ENCODE results near the gene ABLIM1. TPM values are rescaled to one million over a fixed set of nuclear protein-coding genes. Genes with fewer than 3 reads are reported as not detected.

Gene ABLIM1
- polyA plus RNA-seq, 10 donors = 47.0 to 67.4 (median 52.4) TPM

- no peak for DNase-seq
Observed at GRCh38 chr10:114518401-114519305, 139.4 kb downstream of the ABLIM1 start.

GRCh38 chr10:114517368-114518250 lies 140.5 kb downstream of the ABLIM1 start:
- DNase-seq = no peak

- DNase-seq = no peak
Observed at GRCh38 chr10:114516356-114516755, 141.7 kb downstream of the ABLIM1 start.

- DNase-seq = no peak
Observed at GRCh38 chr10:114515298-114515914, 142.7 kb downstream of the ABLIM1 start.

DNA sequence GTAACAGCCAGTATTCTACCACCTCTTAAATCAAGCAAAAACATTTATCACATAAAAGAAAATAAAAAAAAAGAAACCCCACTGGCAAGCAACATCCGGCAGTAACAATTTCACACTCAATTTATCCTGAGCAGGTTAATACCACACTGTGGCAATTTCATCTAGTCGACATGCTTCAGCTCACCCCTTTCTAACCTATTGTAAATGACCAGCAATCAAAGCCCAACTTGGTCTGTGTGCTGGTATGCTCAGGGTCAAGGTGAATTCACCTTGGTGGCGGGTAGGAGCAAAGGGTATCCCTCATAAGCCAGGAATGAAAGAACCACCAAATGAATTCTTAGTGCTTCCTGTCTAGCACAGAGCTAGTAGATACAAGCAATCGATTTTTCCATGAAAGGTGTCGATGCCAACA lies 144.7 kb downstream of the ABLIM1 start:
- no peak for DNase-seq

GRCh38 chr10:114511881-114512280 lies 146.2 kb downstream of the ABLIM1 start:
- no peak for DNase-seq

DNA sequence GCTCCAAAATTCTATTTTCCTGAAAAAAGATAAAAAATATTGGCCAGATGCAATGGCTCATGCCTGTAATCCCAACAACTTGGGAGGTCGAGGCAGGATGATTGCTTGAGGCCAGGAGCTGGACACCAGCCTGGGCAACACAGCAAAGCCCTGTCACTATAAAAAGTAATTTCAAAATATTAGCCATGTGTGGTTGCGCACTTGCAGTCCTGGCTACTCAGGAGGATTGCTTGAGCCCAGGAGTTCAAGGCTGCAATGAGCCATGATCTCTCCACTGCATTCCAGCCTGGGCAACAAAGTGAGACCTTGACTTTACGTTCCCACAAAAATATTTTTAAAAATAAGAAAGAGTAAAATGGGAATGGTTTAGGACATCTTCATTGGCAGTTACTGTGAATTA lies 149.7 kb downstream of the ABLIM1 start:
- DNase-seq = no peak

GRCh38 chr10:114507449-114507848 lies 150.6 kb downstream of the ABLIM1 start:
- DNase-seq = no peak

GRCh38 chr10:114506871-114507385 lies 151.1 kb downstream of the ABLIM1 start:
- no peak for DNase-seq

GRCh38 chr10:114504769-114505579 lies 153.1 kb downstream of the ABLIM1 start:
- peak; percentile 52 to 92 (median 83) for DNase-seq

- no peak for DNase-seq
Observed at GRCh38 chr10:114502074-114502473, 156.0 kb downstream of the ABLIM1 start.

- DNase-seq = no peak
Observed at GRCh38 chr10:114501650-114502049, 156.4 kb downstream of the ABLIM1 start.

- no peak for DNase-seq
Observed at GRCh38 chr10:114500643-114501042, 157.4 kb downstream of the ABLIM1 start.

DNA sequence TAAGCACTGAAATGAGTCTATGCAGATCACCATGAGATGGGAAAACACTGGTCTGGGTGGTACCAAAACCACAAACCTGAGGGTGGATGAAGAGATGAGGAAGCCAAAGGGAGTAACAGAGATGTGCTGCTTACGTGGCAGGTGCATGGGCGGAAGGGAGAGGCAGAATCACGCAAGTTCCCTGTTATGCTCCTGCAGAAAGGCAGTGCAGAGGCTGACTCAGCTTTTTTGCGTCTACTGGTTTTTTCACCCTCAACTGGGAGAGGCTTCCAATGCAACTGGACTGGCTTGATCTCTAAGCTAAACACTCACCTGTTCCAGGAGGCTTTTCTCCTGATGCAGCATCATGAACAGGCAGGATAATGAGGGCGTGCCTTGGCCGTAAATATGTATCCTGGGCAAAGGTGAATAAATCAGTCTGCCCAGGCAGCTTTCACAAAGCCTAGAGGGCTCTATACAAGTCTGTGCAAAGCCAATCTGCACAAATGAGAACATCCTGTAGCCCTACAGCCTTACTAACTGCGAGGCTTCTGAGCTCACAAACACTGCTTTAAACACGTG lies 158.4 kb downstream of the ABLIM1 start:
- no peak for DNase-seq

DNA sequence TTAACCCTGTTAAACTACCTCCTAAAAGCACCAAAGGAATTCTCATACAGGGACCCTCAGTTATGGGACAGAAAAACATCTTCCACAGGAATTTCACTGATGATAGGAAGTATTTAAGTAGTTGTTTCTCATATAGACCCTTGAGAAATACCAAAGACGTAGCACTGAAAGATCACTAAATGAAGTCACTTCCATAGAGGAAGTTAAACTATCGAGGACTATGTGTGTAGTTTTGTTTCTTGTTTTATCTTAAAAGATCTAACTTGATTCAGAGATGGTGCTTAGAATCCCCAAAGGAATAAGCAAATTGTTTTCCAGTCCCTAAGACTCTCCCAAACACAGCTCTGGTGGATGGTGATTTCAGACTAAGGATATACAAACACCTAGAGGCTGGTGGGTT lies 159.0 kb downstream of the ABLIM1 start:
- DNase-seq = no peak

- DNase-seq = no peak
Observed at GRCh38 chr10:114498413-114499111, 159.5 kb downstream of the ABLIM1 start.

- no peak for DNase-seq
Observed at GRCh38 chr10:114495303-114495702, 162.8 kb downstream of the ABLIM1 start.

DNA sequence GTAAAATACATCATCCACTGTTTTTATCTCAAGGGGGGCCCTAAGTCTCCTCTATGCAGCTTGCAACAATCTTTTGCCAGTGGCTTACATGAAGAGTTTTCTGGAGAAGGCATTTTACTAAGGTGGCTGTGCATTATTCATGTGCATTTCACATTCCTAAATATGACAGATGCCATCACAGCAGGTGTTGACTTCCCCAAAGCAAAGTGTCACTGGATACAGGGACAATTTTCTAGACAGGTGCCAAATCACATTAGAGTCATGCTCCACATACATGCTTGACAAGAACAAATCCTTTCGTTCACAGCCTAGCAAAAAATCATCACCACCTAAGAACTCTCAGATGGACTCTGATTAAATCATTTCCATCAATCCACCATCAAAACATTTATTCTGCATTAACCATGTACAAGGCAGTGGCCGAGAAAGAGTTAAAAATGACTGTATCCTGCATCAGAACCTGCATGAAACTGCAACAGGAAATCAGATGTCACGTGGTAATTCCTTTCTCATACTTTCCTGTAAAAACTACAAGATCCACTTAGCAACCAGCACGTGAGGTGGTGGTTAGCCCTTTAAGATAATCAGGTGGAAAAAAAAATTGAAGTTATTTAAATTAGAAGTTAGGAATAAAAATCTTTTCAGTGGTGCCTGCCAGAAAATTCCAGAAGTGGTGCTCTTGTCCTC lies 165.6 kb downstream of the ABLIM1 start:
- DNase-seq = no peak

DNA sequence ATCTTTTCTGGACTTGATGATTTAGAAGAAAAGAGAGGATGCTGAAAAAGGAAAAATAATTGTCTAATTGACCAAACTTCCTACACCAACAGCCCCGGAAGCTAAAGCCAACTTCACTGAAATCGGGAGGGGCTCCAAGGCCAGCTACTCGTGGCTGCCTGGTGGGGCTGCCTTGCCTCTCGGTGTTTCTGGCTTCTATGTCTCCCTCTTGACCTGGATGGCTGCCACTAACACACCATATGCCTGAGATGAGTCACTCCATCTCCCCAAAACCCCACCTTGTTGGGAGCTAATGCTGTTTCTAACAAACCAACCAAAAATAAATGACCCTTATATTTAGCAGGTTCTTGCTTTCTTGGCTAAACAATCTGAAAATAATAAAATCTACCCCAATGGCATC lies 166.1 kb downstream of the ABLIM1 start:
- peak in 1 of 3 donors; percentile 58 for DNase-seq

Data from muscle of back (tissue), 11 donors.